HG03097 (cell line): ENCODE results near the gene KLHL10.

ENCODE experiments used
- ATAC-seq: cut with Tn5 transposase; IDR thresholded peaks from one replicate; pipeline ENCODE4 v1.9.1; 2021; ENCODE audit not compliant: unreplicated experiment, low FRiP score

Gene KLHL10

DNA sequence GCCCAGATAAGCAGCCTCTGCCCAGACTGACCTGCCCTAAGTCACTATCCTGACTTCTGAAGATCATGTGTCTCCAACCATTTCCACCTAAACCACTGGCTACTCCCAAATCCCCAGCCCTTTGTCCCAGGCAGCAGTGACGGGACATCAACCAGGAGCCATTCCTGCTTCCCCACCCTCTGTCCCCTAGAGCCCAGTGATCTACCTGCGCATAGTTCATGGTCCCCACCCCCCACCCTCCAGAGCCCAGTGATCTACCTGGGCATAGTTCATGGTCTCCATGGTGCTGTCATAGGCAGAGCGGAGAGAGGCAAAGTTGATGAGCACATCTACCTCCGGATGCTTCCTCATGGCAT is 54.4 kb downstream of the KLHL10 start:
- ATAC-seq: no peak

DNA sequence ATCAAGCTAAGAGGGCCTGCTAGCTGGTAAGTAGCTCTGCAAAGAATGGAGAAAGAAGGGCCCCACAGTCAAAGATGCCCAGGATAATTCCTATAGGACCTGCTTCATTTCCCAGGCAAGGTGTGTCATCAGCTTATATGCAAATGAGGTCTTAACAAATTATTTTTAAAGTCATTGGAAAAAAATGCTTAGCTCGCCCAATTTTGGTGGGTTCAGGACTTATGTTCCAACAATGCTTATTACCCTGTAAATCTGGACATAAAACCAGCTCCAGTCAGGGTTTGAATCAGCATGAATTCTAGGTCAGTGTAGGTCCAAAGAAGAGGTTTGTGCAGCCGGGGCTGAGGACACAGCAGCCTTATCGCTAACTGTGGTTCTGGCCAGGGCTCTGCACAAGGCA is 55.8 kb downstream of the KLHL10 start:
- ATAC-seq: no peak

DNA sequence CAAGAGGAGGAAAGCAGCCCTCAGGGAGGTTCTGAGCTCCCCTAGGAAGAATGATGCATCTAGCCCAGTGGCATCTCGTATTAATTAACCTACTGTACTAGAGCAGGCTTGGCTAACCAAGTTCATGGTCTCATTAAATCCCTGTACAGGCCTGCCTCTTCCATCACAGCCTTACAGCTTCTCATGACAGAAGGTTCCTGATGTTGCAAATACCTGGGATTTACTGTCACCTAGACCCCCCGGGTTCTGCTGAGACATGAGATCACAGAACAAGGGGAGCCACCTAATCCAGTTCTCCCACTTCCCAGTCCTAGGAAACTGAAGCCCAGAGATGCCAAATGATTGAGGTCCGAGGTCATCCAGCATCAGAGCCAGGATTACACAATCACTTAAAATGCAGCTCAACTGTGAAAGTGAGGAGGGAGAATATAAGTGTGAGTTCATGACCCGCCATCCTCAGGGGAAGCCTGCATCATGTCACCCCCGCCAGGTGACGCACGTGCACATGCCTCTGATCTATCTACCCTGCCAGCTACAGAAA is 57.2 kb downstream of the KLHL10 start:
- ATAC-seq: no peak

DNA sequence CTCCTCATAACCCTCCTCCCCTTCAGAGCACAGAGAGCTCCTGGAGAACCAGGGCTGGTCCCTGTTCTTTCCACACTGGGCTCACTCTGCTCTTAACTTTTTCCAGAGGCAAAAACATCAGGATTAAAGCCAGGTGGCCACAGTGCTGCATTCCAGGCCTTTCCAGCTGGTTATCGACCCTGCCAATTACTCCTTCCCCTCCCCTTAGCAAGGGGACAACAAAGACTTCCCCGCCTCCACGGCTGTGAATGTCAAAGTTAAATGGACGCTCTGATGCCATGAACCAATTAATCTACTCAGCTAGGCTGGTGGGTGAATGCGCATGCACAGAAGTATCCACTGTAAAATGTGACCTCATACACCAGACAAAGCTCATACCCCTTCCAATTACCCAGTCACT is 58.0 kb downstream of the KLHL10 start:
- ATAC-seq: no peak

DNA sequence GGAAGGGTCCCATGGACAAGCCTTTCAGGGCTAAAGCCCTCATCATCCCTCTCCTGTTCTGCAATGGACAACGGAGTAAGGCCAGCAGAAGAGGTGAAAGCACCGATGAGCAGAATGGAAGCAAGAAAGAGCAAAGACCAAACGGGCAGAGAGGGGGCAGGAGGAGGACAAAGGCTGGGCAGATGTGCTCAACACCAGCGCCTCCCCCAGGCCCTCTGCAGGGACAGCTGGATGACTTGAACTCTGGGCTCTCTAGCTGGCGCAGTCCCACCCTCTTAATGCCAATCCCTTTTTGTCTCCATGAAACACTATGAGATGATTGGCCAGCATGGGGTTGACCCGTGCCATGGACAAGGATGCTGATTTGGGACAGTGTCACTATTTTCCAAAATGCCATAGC is 59.1 kb downstream of the KLHL10 start:
- ATAC-seq: no peak
